ENCODE measurements around the gene KLHL10. TPM values are rescaled to one million over a fixed set of nuclear protein-coding genes. Genes with fewer than 3 reads are reported as not detected.

The KLHL10 gene
- total RNA-seq (2014; rRNA removed; shearing (Covaris generic); ENCODE audit: low replicate concordance) = not detected in 2 replicates

- DNase-seq (ENCODE audit: low read depth) = no peak
- in situ Hi-C loops (cut with HindIII; ENCODE audit: low pct_unique_long_range_greater_than_20kb, low sequenced_read_pairs) = no loop called here
Observed at GRCh38 chr17:41837761-41838538, at the start of gene KLHL10. Gene KLHL10 (plus strand): TSS chr17:41837825. CDS start chr17:41837933, 108 bp downstream.

DNA sequence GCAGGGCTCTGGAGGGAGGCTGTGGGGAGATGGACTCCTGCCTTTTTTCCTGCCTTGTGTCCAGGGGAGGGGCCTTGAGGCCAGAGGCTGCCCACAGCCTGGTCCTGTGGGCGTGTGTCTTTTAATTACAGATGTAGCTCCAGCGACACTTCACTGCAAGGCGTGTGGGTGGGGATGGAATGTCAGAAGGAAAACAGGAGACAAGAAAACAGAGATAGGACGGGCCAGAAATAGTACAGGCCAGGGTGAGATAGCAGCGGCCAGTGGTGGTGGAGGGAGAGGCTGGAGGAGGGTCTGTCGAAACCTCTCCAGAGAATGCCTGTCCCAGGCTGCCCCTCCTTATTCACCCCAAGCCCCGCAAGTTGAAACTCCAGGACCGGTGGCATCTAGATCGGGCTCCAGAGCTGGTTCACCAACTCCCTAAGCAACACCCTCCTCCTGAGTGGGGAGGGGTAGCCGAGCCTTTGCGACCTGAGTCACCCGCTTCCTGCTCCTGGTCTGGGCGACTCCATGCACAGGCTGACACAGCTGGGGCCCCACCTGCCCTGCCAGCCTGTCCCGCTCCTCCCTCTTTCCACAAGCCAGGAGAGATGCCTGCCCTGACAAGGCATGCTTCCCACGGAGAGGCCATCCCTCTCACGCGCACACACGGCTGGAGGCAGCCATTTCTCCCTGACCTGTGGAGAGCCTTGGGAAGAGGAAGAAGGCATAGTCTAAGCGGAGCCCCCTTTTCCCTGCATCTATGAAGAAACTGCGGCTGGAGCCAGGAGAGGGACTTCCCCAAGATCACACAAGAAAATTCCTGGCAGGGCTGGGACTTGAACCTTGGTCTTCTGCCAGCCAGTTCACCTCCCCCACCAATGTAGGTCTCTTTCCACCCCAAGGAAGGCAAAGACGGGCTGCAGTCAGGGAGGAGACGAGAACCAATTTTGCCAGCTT is 44.5 kb upstream of the KLHL10 start:
- in situ Hi-C loops (cut with HindIII; ENCODE audit: low pct_unique_long_range_greater_than_20kb, low sequenced_read_pairs) = no loop called here
- DNase-seq (ENCODE audit: low read depth) = peak; percentile 95

GRCh38 chr17:41793784-41794539 is 43.7 kb upstream of the KLHL10 start:
- DNase-seq (ENCODE audit: low read depth) = peak; percentile 68
- in situ Hi-C loops (cut with HindIII; ENCODE audit: low pct_unique_long_range_greater_than_20kb, low sequenced_read_pairs) = no loop called here

GRCh38 chr17:41794540-41794975 is 43.1 kb upstream of the KLHL10 start:
- no peak for DNase-seq (ENCODE audit: low read depth)
- in situ Hi-C loops (cut with HindIII; ENCODE audit: low pct_unique_long_range_greater_than_20kb, low sequenced_read_pairs) = no loop called here

GRCh38 chr17:41796121-41796895 is 41.3 kb upstream of the KLHL10 start:
- in situ Hi-C loops (cut with HindIII; ENCODE audit: low pct_unique_long_range_greater_than_20kb, low sequenced_read_pairs) = no loop called here

DNA sequence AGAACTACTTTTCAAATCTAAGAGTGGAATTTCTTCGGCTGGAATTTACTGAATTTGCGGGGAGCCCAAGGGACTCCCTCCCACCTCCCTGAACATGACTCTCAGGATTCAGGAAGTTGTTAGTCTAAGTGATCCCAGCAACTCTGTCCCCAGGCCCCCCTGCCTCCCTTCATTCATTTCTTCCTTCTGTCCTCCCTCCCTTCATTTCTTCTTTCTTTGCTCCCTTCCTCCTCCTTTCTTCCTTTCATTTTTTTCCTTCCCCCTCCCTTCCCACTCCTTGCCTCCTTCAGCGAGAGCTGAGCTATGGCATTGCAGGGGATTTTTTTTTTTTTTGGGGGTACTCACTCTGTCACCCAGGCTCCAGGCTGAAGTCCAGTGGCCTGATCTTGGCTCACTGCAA is 40.2 kb upstream of the KLHL10 start:
- in situ Hi-C loops (cut with HindIII; ENCODE audit: low pct_unique_long_range_greater_than_20kb, low sequenced_read_pairs) = no loop called here
- no peak for DNase-seq (ENCODE audit: low read depth)

More at GRCh38 chr17:41796121-41796895, 41.3 kb upstream of the KLHL10 start:
- no peak for DNase-seq (ENCODE audit: low read depth)

DNA sequence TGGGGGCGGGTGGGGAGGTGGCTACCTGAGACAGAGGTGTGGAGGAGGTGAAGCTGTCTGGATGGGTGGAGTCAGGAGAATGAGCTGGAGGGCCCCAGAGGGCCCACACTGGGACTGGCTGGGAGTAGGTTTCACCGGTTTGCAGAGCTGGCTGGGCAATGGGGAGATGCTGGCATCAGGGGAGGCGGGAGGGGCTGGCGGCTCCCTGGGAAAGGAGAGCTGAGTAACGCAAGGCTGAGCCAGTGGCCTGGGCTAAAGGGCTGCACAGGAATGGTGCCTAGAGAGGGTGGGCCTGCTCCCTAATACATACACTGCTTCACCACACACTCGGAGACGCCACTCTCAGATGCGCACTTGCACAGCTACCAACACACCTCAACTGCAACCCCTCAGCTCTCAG is 38.3 kb upstream of the KLHL10 start:
- DNase-seq (ENCODE audit: low read depth) = no peak
- in situ Hi-C loops (cut with HindIII; ENCODE audit: low pct_unique_long_range_greater_than_20kb, low sequenced_read_pairs) = no loop called here

DNA sequence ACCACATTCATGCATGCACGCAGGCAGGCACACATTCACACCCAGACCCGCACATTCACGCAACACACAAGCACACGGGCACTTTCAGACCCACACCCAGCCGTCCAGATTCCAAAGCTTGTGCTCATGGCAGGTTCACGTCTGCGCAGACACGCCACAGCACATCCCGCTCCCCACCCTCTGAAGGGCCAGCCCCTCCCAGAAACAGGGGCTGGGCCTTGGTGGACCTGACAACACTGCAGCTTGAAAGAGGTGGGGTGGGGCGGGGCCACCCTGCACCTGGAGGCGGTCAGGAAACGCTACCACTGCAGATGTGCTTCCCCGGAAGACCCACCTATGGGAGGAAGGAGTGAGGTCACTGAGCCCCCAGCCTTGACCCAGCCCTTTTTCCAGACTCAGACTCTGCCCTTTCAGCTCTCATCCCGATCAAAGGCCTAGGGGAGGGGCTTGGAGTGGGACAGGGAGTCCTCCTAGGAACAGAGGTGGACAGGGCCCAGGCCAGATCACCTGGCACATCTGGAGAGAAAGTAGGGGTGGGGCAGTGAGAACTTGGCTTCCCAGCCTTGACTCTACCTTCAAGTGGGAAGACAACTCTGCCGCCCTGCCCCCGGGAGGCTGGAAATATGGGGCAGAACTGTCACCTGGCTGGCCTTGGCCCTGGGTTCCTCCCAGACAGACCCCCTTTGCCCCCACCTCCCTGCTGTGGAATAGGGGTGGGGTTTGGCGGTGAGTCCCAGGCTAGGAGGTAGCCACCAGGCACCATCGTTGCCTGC is 36.8 kb upstream of the KLHL10 start:
- in situ Hi-C loops (cut with HindIII; ENCODE audit: low pct_unique_long_range_greater_than_20kb, low sequenced_read_pairs) = loop anchor here (25.0 kb wide), 1 partner anchor 88 kb away; the partner anchor contains the start of gene GAST
- DNase-seq (ENCODE audit: low read depth) = peak; percentile 96

- in situ Hi-C loops (cut with HindIII; ENCODE audit: low pct_unique_long_range_greater_than_20kb, low sequenced_read_pairs) = loop anchor here (25.0 kb wide), 1 partner anchor 89 kb away; the partner anchor contains the start of gene GAST
- DNase-seq (ENCODE audit: low read depth) = peak; percentile 95
Observed at GRCh38 chr17:41801374-41802271, 36.0 kb upstream of the KLHL10 start.

GRCh38 chr17:41803049-41804020 is 34.3 kb upstream of the KLHL10 start:
- no peak for DNase-seq (ENCODE audit: low read depth)
- in situ Hi-C loops (cut with HindIII; ENCODE audit: low pct_unique_long_range_greater_than_20kb, low sequenced_read_pairs) = loop anchor here (25.0 kb wide), 1 partner anchor 91 kb away; the partner anchor contains the start of gene GAST

DNA sequence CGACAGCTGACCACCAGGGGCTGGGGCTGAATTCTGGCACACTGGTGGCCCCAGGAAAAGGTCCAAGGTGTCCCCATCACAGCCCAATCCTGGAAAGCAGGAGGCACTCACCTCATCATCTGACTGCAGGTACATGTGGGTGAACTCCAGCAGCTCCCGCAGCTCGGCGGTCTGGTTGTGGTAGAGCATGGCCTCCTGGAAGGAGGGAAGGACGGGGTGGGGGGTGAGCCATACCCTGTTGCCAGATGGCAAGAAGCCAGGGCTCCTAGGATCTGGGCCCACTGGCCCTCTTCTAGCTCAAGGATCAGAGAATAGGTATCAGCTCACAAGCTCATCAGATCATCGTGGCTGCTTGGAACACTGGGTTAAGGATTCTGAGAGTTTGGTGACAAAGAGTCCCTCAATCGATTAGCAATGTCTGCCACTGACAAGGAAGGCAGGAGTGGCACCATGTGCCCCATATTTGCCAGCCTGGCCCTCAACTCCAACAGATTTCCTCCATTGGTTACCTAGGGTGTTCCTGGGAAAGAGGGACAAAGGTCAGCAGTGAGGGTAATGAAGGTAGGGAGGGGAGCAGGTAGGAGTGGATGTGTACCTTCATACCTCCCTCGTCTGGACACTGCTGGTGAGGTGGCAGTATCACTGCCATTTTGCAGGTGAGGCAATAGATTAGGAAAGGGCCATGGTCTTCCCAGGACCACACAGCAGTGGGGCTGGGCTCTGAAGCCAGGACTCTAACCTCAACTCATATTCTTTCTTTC is 30.8 kb upstream of the KLHL10 start:
- in situ Hi-C loops (cut with HindIII; ENCODE audit: low pct_unique_long_range_greater_than_20kb, low sequenced_read_pairs) = loop anchor here (25.0 kb wide), 1 partner anchor 95 kb away; the partner anchor contains the start of gene GAST
- no peak for DNase-seq (ENCODE audit: low read depth)

- in situ Hi-C loops (cut with HindIII; ENCODE audit: low pct_unique_long_range_greater_than_20kb, low sequenced_read_pairs) = loop anchor here (25.0 kb wide), 1 partner anchor 99 kb away; the partner anchor contains the start of gene GAST
Observed at GRCh38 chr17:41810659-41811548, 26.7 kb upstream of the KLHL10 start.

More at GRCh38 chr17:41810659-41811548, 26.7 kb upstream of the KLHL10 start:
- DNase-seq (ENCODE audit: low read depth) = peak; percentile 38
